SKM-1 treated with dmso at 0.1 percent for 144 hours (cell line): ENCODE results near the gene ZWILCH.

Source experiments
- DNase-seq: peaks from one replicate; lab custom pipeline; 2025; ENCODE audit not compliant: unreplicated experiment; lab: John Stamatoyannopoulos, UW

ZWILCH gene

DNA sequence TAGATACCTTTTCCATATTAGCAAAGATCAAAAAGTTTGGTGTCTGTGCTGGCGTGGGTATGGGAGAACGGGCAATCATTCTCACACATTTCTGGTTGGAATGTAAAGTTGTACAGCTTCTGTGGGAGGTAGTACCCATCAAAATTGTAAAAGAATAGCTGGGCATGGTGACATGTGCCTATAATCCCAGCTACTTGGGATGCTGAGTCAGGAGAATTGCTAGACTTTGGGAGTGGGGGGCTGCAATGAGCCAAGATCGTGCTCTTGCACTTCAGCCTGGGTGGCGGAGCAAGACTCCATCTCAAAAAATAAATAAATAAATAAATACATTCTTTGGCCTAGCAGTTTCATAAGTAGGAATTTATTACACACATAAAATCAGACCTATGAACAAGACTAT, 37.8 kb downstream of the ZWILCH start:
- DNase-seq: no peak

DNA sequence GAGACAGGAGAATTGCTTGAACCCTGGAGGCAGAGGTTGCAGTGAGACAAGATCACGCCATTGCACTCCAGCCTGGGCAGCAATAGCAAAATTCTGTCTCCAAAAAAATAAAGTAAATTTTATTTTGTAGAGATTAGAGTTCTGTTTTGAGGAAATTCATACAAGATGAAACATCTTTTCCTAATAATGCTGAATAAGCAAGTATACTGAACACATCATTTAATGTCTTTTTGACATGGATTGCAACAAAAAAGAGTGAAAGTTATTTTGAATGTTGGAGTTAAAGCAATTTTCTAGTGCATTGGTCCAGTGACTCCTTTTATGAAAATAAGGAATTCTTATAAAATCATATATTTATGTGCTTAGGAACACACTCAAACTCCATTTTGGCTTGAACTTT, 40.1 kb downstream of the ZWILCH start:
- DNase-seq: no peak

DNA sequence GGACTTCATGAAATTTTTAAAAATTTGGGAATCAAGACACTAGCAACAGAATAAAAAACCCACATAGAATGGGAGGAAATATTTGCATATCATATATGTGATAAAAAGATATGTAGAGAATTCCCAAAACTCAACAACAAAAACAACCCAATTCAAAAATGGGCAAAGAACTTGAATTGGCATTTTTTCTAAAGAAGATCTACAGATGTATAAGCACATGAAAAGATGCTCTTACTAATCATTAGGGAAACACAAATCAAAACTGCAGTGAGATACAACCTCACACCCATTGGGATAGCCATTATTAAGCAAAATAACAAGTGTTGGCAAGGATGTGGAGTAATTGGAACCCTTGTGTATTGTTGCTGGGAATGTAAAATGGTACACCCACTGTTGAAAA, 50.6 kb downstream of the ZWILCH start:
- DNase-seq: no peak

DNA sequence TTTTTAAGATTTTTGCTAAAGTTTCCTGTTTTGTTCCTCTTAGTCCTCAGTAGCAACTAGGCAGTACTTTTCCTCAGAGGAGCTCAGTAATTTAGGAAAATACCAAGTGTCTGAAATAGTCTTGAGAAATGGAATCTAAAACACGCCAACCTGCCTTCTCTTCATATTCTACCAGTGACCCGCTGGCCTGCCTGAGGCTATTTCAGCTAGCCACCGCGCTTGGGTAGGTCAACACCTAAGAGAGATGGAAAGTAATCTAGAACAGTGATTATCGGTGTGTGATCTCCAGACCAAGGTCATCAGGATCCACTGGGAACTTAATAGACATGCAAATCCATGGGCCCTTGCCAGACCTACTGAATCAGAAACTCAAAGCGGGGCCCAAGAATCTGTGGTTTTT, 53.1 kb downstream of the ZWILCH start:
- no peak for DNase-seq

DNA sequence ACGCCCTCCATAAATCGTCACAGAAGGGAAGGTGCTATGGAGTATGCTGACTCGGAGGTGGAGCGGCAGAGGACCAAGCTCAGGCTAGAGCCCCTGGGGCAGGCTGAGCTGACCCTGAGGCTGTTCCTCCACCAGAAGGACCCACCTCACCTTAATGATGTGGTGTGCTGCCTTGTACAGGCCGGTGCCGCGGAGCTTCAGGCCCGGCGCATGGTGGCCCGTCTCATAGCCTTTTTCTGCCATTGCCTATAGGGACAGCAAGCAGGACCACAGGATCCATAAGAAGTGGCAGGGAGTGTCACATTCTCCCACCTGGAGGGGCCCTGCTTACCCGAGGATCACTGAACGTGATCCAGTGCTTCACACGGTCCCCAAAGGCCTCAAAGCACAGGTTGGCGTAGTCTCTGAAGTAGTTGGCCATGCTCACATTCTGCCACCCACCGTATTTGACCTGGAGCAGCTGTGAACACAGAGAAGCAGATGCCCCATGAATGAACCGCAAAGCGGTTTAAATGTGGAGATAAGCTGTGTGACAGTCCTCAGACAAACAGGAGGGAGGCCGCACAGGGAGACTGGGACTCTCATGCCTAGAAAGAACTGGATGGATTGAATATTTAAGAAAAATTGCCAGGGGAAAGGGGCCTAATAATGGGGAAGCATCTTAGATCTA, 55.9 kb downstream of the ZWILCH start:
- no peak for DNase-seq

DNA sequence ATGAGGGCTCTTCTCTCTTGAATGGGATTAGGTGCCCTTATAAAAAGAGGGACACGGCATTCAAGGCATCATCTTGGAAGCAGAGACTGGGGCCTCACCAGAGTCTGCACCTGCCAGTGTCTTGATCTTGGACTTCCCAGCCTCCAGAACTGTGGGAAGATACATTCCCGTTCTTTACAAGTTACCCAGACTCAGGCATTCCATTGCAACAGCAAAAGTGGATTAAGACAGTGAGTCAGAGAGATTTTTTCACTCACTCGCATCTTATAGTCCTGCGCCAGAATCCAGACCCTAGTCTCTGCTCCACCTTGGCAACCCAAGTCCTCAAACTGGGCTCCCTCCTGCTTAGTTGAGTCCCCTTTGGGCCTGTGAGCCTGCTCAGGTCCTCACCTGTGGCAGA, 58.0 kb downstream of the ZWILCH start:
- DNase-seq: no peak

DNA sequence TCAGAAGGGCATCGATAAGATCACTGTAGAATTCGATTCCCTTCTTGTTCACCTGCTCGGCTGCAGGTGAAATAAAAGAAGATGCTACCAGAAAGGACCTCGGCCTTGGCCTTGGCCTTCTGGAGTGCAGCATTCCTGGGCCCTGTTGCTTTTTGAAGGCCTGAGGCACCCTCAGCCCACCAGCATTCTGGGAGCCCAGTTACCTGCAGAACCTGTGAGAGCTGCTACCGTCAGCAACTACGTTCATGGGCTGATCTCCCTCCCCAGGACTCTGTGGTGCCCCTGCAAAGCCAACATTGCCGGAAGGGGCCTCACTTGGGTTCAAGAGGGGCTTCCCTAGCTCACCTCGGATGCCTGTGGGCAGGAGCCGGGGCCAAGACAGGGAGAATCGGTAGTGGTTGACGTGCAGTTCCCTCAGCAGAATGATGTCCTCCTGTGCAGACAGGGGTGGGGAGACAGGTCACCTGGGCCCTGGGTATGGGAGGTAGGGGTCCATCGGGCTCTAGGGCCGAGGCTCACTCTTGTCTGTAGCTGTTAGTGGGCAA, 58.5 kb downstream of the ZWILCH start:
- DNase-seq: no peak

DNA sequence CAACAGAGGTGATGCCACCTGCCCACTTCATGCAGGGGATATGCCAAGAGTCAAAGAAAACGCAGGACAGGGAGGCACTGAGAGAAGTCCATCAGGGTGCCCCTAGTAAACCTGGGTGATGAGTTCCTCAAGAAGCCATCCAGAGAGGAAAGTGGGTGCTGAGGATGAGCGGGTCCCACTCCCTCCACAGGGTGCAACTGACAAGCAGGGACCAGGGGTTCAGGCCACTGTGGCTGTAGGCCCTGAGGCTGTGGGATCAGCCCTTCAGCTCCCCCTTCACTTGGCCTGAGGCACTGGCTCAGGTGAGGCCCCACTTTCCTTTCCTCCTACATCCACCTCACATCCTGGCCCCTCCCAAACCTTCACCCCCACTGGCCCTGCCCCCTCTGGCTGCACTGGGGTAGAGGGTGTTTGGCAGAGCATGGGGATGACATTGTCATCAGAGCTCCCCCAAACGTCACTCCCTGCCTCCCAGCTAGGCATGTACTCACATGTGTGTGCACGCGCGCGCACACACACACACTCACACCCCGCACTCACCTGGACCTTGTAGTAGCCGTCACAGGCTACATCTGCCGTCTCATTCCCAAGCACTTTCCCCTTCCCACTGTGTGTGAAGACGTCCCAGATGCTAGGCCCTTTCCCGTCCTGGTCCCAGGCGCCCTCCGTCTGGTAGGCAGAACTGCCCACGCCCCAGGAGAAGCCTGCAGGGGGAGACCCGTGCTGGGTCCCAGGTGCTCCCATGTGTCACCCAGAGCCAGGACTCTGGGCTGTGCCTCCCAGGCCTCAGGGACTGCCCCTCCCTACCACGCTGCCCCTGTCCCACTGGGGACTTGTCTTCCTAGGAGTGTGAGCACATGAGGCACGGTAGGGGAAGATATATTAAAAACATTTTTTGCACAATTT, 59.3 kb downstream of the ZWILCH start:
- DNase-seq: no peak

DNA sequence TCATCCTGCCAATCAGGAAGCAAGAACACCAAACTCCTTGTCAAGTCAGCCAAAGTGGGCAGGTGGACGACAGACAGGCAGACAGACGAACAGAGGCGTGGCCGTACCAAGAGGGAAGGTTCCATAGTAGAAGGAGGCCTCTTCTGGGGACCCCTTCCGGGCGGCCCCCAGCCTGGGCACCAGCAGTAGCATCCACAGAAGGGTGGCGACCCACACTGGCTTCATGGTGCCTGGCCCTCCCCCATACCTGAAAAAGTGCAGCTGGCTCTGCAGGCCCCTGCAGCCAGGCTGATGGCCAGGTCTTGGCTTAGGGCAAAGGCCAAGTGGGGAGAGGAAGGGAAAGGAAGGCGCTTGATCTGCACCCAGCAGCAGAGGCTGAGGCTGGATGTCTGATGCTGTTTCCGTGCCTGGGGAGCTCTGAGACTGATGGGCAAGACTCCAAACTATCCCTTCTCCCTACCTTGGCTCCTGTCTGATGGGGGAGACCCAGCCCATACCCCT, 60.1 kb downstream of the ZWILCH start:
- no peak for DNase-seq

DNA sequence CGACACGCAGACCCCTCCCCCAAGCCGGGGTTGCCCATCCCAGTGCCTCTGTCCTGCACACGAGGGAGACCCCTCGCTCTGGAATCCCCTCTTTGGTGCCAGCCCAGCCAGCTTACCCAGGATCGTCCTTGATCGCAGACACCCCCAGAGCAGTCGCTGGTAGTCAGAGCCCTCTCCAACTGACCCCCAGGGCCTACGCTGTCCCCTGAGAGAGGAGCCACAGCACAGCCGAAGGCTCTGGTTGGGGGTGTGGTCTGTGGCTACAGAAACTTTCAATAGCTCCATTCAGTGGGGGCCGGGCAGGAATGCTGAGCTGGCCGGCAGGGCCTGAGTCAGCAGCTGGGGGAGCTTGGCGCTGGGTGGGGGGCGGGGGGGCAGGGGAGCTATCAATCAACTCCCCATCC, 60.6 kb downstream of the ZWILCH start, which contains the start of gene LCTL:
LCTL (minus strand) TSS at position 258 of the 404 bp plus-strand sequence. CDS start 633 bp downstream, outside the sequence.
- no peak for DNase-seq

DNA sequence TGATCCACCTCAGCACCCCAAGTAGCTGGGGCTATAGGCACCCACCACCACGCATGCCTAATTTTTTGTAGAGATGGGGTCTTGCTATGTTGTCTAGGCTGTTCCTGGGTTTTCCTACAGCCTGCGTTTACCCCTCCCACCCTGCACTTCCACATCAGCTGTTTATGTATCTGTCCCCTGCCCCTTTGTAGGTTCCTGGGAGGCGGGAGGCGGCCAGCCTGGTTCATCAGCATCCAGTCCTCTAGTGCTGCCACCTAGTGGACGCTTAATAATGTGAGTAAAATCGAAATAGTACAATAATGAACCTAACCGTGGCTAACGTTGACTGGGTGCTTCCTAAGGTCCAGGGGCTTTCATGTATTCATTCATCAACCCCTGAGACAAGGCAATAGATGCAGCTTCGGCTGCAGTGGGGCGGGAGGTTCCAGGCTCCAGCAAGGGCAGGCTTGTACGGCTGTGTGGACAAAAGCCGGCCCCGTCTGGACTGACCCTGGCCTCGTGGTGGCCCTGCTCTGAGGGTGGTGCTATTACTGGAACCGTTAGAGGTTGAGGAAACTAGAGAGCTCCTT, 61.9 kb downstream of the ZWILCH start:
- peak; percentile 64 for DNase-seq

DNA sequence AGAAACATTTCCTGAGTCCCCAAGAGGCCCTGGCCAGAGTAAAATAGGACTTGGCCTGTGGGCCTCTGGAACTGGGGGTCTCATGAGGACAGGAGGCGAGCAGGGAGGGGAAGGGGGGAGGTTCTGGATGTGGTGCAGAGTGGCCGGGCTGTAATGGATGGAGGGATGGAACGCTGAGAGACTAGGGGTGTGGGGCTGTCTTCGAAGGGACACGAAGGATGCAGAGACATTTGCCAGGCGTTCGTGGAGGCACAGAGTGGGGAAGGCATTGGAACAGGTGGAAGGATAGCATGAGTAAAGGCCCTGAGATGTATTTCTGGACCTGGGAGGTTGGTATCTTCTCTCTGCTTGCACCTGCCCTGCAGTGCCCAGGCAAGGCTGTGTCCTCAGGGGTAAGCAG, 62.8 kb downstream of the ZWILCH start:
- DNase-seq: no peak

DNA sequence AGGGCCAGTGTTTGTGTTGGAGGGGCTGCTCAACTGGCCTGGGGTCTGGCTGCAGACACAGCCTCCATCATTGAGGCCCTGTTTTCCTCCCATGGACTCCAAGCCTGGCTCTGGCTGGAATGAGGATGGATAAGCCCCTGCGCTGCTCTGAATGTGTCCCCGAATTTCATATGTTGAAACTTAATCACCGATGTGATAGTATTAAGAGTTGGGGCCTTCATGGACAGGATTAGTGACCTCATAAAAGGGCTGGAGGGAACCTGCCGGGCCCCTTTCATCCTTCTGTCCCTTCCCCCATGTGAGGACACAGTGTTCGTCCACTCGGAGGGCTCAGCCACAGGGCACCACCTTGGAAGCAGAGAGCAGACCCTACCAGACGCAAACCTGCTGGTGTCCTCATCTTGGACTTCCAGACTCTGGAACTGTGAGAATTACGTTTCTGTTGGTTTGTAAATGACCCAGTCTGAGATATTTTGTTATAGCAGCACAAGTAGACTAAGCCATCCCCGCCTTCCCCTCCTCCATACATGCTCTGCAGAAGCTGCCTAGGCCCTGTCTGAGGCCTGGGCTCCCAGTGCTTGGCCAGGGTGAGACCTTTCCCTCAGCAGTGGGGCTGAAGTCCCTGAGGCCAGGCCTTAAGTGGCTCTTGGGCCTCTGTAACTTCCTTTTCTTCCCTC, 64.5 kb downstream of the ZWILCH start:
- no peak for DNase-seq

DNA sequence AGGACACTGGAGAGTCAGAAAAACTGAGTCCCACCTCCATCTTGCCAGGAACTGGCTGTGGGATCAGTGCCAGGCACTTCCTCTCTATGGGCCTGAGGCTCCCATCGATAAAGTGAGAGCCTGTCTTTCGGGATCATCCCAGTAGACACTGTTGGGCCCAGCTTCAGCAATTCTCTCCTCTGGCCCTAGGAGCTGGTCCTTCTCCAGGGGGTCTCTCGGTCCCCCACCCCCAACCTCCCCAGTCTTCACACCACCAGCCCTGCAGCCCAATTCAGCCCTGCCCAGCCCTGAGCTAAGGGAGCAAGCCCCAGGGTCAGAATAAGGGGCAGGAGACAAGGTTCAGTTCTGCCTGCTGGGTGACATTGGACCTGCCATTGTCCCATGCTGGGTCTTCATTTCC, 65.2 kb downstream of the ZWILCH start:
- no peak for DNase-seq

DNA sequence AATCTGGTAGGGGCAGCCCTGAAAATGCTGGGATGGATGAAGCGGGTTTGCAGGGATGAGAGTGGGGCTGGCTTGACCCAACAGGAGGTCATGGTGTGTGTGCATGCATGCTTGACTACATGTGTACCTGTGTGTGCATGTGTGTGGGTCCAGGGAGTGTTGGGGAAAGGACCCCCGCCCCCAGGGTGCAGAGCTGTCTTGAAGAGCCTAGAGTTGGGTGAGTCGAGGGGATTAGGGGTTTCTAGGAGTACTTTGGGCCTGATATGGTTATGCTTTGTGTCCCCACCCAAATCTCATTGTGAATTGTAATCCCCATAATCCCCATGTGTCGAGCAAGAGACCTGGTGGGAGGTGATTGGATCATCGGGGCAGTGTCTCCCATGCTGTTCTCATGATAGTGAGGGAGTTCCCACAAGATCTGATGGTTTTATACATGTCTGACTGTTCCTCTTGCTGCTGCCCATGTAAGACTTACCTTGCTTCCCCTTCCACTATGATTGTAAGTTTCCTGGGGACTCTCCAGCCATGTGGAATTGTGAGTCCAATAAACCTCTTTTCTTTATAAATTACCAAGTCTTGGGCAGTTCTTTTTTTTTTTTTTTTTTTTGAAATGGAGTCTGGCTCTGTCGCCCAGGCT, 65.8 kb downstream of the ZWILCH start:
- no peak for DNase-seq

DNA sequence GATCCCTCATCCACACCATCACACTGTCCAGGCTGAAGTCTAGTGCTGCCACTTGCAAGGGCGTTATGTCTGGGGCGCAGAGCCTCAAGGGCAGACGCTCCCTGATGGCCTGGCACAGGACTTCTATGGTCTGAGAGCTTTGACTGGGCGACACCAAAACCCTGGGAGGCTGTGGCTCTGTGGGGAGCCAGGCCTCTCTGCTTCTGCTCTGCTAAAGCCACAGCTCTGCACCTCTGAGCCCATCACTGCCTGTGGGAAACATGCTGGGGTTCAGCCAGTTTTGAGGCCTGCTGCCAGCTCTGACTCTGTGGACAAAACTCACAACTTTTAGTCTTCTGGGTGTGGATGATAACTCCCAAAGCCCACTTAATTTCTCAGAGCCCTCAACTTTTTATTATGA, 67.0 kb downstream of the ZWILCH start:
- DNase-seq: no peak

DNA sequence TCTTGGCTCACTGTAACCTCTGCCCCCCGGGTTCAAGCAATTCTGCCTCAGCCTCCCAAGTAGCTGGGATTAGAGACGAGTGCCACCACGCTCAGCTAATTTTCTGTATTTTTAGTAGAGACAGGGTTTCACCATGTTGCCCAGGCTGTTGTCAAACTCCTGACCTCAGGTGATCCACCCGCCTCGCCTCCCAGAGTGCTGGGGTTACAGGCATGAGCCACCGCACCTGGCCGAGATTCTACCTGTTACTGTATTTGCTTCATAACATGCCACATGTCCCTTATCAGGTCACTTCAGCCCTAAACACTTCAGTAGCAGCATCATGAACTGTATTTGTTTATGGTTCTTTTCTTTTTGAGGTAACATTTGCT, 68.2 kb downstream of the ZWILCH start:
- DNase-seq: no peak

DNA sequence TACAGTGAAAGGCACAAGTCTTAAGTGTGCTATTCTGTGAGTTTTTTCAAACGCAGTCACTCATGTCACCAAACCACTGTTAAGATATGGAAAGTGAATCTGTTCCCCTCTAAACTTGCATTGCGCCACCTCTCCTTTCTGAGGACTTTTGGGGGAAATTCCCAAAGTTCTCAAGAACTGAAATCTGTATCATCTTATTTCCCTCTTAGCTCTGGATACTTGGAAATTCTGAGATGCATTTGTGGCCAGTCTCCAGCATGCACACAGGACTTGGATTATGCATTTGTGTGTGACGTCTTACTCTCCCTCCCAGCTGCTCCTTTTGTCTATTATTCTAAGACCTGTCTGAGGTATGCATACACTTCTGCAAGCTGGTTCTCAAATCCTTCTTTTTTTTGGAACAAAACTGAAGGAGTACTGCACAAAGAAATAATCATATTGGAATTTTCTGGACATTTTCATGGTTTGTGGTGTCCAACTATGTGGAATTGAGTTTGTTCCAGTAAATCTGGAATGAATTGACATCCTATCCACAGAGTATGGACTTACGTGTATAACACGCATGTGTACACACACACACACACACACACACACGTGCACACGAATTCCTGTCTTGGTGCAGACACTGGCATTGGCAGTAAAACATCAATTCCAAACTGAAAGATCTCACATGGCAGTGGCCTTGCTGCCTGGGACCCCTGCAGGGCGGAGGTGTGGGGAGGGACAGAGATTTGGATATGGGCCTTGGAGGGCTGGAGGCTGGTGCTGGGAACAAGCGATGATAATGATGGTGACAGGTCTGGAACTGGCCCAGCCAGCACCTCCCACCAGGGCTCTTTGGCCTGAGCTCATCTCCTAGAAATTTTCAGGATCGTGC, 68.8 kb downstream of the ZWILCH start:
- DNase-seq: no peak

DNA sequence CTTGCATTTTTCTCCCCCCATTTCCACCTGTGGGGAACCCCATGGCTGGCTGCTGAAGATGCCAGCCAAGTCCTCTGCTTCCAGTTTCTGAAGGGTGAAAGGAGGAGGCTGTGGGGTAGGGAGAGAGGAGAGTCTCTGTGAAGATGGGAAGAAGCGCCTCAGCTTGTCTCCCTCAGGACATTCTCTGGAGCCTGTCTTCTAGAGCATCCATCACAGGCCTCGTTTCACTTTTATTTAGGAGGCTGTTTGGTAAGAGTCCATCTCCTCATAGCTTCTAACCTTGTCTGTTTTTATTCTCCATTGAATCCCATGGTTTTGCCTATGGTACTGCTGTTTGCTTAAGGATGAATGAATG, 69.4 kb downstream of the ZWILCH start:
- DNase-seq: no peak
